HCT116 (cell line): ENCODE measurements around the gene TTLL11. TPM values are rescaled to one million over a fixed set of nuclear protein-coding genes. Genes with fewer than 3 reads are reported as not detected.
"Not testable (repeated sequence)": the region's sequence is repeated elsewhere in the genome, so short reads cannot be mapped to it uniquely, and the experiment has no call there.

Experiments
- ATAC-seq: fragments of 200-7000 bp; cut with Tn5 transposase; 2 replicates; pipeline ENCODE4 v1.9.1; 2020; ENCODE audit warnings: mild to moderate bottlenecking, moderate library complexity
- BruUV-seq: library from RNA; stranded (reverse); fragments of 400-500 nt; replicated peaks from 2 replicates; lab custom pipeline; 2021; lab: Mats Ljungman, UMichigan
- CTCF ChIA-PET: fragments of 300-600 bp; sonication (Branson Sonifier 250); formaldehyde crosslinking; loops from one replicate; lab custom pipeline; 2021; ENCODE audit warnings: antibody characterized with exemption; lab: Charles Lee
- POLR2A ChIA-PET: fragments of 300-600, 350-600 bp; sonication (Branson Sonifier 250); formaldehyde crosslinking; loops from one replicate; lab custom pipeline; 2021; ENCODE audit warnings: antibody characterized with exemption; lab: Charles Lee
- RAD21 ChIA-PET, 2 experiments: fragments of 300-600 bp; sonication (Branson Sonifier 250); formaldehyde crosslinking; loops; one replicate each; lab custom pipeline; 2023; ENCODE audit warnings: low total read pairs in 2 of 2; ENCODE audit not compliant: uncharacterized antibody in 2 of 2, unreplicated experiment in 2 of 2, low non-redundant PET in 1 of 2; lab: Charles Lee
- DNase-seq: peaks from one replicate; pipeline ENCODE4 v3.0.0-alpha.2; 2010; ENCODE audit warnings: low read depth, low spot score
- H2AFZ ChIP-seq: fragments of 200-600 bp; shearing (Covaris generic), sonication (generic); 2 replicates; pipeline ENCODE4 v1.6.1; 2017; ENCODE audit warnings: low read depth, mixed run types, mixed read lengths, antibody characterized with exemption, low read length; ENCODE audit not compliant: poor library complexity, severe bottlenecking
- H3K27ac ChIP-seq: 2 replicates; pipeline ENCODE4 v1.5.1; 2012; ENCODE audit warnings: low read depth, low read length
- H3K27me3 ChIP-seq: fragments of 200-600 bp; sonication (generic); 2 replicates; pipeline ENCODE4 v1.6.1; 2016; ENCODE audit warnings: mixed run types, low read length, mixed read lengths; ENCODE audit not compliant: insufficient read depth
- H3K36me3 ChIP-seq, 2 experiments: fragments of 200-500 bp in 1 of 2; fragments of 200-600 bp in 1 of 2; sonication (Bioruptor generic) in 1 of 2; sonication (generic) in 1 of 2; 2 replicates each; pipeline versions ENCODE4 v1.5.1 to v1.6.1; 2014 to 2016; ENCODE audit warnings: low read length in 2 of 2, inconsistent platforms in 1 of 2, mixed read lengths in 1 of 2, mixed run types in 1 of 2; ENCODE audit not compliant: insufficient read depth in 2 of 2, control insufficient read depth in 1 of 2
- H3K4me1 ChIP-seq, 2 experiments: fragments of 200-600 bp in 1 of 2; sonication (generic) in 1 of 2; 2 replicates each; pipeline versions ENCODE4 v1.5.1 to v1.6.1; 2012 to 2017; ENCODE audit warnings: low read length in 2 of 2, inconsistent platforms in 1 of 2, mild to moderate bottlenecking in 1 of 2, mixed read lengths in 1 of 2, mixed run types in 1 of 2, moderate library complexity in 1 of 2; ENCODE audit not compliant: insufficient read depth in 2 of 2, control insufficient read depth in 1 of 2
- H3K4me2 ChIP-seq: fragments of 200-600 bp; sonication (generic); 2 replicates; pipeline ENCODE4 v1.6.1; 2017; ENCODE audit warnings: mixed run types, low read length, mixed read lengths
- H3K4me3 ChIP-seq, 2 experiments: fragments of 200-600 bp in 1 of 2; sonication (generic) in 1 of 2; replicated peaks in 1 of 2; 2 replicates each; pipeline ENCODE4 v1.5.1; 2011 to 2016; ENCODE audit warnings: low read length in 2 of 2, control low read depth in 1 of 2, low read depth in 1 of 2, mild to moderate bottlenecking in 1 of 2, mixed read lengths in 1 of 2, mixed run types in 1 of 2
- H3K79me2 ChIP-seq: fragments of 200-600 bp; sonication (generic); 2 replicates; pipeline ENCODE4 v1.6.1; 2017; ENCODE audit warnings: mild to moderate bottlenecking, mixed run types, low read length, moderate library complexity, mixed read lengths; ENCODE audit not compliant: insufficient read depth
- H3K9ac ChIP-seq: fragments of 200-600 bp; sonication (generic); 2 replicates; pipeline ENCODE4 v1.6.1; 2016; ENCODE audit warnings: low read length, mixed read lengths
- H3K9me2 ChIP-seq: fragments of 200-600 bp; sonication (generic), shearing (Covaris generic); 2 replicates; pipeline ENCODE4 v1.6.1; 2017; ENCODE audit warnings: mixed run types, mild to moderate bottlenecking, moderate library complexity; ENCODE audit not compliant: insufficient read depth
- H3K9me3 ChIP-seq, 2 experiments: fragments of 200-500 bp in 1 of 2; fragments of 200-600 bp in 1 of 2; sonication (Bioruptor generic) in 1 of 2; sonication (generic) in 1 of 2; 2 replicates each; pipeline ENCODE4 v1.6.1; 2014 to 2017; ENCODE audit warnings: low read length in 2 of 2, mixed read lengths in 2 of 2, inconsistent platforms in 1 of 2, low read depth in 1 of 2, mild to moderate bottlenecking in 1 of 2, mixed run types in 1 of 2, moderate library complexity in 1 of 2; ENCODE audit not compliant: control insufficient read depth in 1 of 2, insufficient read depth in 1 of 2
- H4K20me1 ChIP-seq: fragments of 200-600 bp; sonication (generic), shearing (Covaris generic); 2 replicates; pipeline ENCODE4 v1.6.1; 2017; ENCODE audit warnings: mixed run types, mild to moderate bottlenecking, moderate library complexity; ENCODE audit not compliant: insufficient read depth
- CEBPB ChIP-seq: IDR thresholded peaks from 2 replicates; pipeline ENCODE4 v1.6.1; 2012; ENCODE audit warnings: low read depth
- EZH2 ChIP-seq: fragments of 200-600 bp; sonication (generic); IDR thresholded peaks from 2 replicates; pipeline ENCODE4 v1.6.1; 2017; ENCODE audit warnings: antibody characterized with exemption, mixed run types
- JUND ChIP-seq: IDR thresholded peaks from 2 replicates; pipeline ENCODE4 v1.6.1; 2012
- RAD21 ChIP-seq: IDR thresholded peaks from 2 replicates; pipeline ENCODE4 v1.6.1; 2012; ENCODE audit warnings: low read depth, mild to moderate bottlenecking
- SRF ChIP-seq: IDR thresholded peaks from 2 replicates; pipeline ENCODE4 v1.6.1; 2012; ENCODE audit warnings: low read depth
- intact Hi-C: fragments of 100-400 bp; cut with micrococcal nuclease; formaldehyde crosslinking; loops from 2 replicates; pipeline ENCODE4 v1.10.0; 2022
- total RNA-seq: library from RNA; stranded (reverse); gene quantifications from one replicate; pipeline ENCODE4 v1.2.1, GENCODE V29; 2021; ENCODE audit not compliant: unreplicated experiment
- TF ChIP-seq, protein P1 (sequence below), 3 experiments: fragments of 200-600 bp in 1 of 3; sonication (generic) in 1 of 3; IDR thresholded peaks in 2 of 3; conservative IDR thresholded peaks in 1 of 3; 2 replicates each; pipeline ENCODE4 v1.5.1; 2012 to 2017; ENCODE audit warnings: low read depth in 2 of 3, low read length in 2 of 3, antibody characterized with exemption in 1 of 3, borderline replicate concordance in 1 of 3, control low read depth in 1 of 3, mild to moderate bottlenecking in 1 of 3, mixed read lengths in 1 of 3, mixed run types in 1 of 3, moderate library complexity in 1 of 3; ENCODE audit not compliant: insufficient read depth in 1 of 3
- TF ChIP-seq, protein P2 (sequence below): IDR thresholded peaks from 2 replicates; pipeline ENCODE4 v1.6.1; 2011; ENCODE audit warnings: mild to moderate bottlenecking, low read length, moderate library complexity; ENCODE audit not compliant: insufficient replicate concordance; ENCODE audit errors: extremely low read depth

TTLL11 gene
- total RNA-seq, 1 experiment from 2014 or later: 2.2 TPM

DNA sequence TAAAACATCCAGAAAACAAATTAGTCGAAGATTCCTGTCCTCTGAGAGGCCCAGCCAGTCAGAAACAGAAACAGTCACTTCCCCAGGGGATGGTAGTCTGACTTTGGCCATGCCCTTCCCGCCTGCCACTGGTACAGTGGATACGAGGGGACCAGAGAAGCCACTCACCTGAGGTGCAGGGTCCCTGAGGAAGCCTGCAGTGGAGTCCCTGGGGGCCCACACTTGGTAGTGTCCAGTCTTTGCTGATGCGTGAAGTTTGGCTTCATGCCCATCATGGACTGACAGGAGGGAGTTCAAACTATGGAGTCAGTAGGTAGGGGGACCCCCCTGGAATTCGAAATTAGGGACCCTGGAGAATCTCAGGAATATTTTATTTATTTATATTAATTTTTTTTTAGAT lies 294.2 kb downstream of the TTLL11 start:
- no peak for DNase-seq
- H4K20me1 ChIP-seq: no peaks in the 10 kb centered on the region
- ChIA-PET POLR2A (no interaction called here), RAD21 (no interaction called here), CTCF (no interaction called here)
- no peak overlapping the region for H2AFZ ChIP-seq
- no peaks in the 10 kb centered on the region for H3K4me1 ChIP-seq
- H3K4me2 ChIP-seq: no peak overlapping the region
- no peak overlapping the region for H3K4me3 ChIP-seq
- BruUV-seq: no TSS peak
- no peaks in the 10 kb centered on the region for H3K9me3 ChIP-seq
- no peak for ATAC-seq
- no peak overlapping the region for H3K9ac ChIP-seq
- peaks cover 20% of the 10 kb centered on the region for H3K27me3 ChIP-seq
- H3K27ac ChIP-seq: no peak overlapping the region
- no peaks in the 10 kb centered on the region for H3K9me2 ChIP-seq
- intact Hi-C loops: no loop called here
- H3K36me3 ChIP-seq: no peaks in the 10 kb centered on the region
- H3K79me2 ChIP-seq: no peaks in the 10 kb centered on the region
- no peak for TF ChIP-seq JUND
- no peak for TF ChIP-seq RAD21
- no peak for TF ChIP-seq CEBPB
- TF ChIP-seq, protein P1, sequence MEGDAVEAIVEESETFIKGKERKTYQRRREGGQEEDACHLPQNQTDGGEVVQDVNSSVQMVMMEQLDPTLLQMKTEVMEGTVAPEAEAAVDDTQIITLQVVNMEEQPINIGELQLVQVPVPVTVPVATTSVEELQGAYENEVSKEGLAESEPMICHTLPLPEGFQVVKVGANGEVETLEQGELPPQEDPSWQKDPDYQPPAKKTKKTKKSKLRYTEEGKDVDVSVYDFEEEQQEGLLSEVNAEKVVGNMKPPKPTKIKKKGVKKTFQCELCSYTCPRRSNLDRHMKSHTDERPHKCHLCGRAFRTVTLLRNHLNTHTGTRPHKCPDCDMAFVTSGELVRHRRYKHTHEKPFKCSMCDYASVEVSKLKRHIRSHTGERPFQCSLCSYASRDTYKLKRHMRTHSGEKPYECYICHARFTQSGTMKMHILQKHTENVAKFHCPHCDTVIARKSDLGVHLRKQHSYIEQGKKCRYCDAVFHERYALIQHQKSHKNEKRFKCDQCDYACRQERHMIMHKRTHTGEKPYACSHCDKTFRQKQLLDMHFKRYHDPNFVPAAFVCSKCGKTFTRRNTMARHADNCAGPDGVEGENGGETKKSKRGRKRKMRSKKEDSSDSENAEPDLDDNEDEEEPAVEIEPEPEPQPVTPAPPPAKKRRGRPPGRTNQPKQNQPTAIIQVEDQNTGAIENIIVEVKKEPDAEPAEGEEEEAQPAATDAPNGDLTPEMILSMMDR (IDR thresholded peaks at IDR 0.05 in 2 of 3, conservative IDR thresholded peaks at IDR 0.05 in 1 of 3; ENCODE audit: borderline replicate concordance in 1 of 3, insufficient read depth in 1 of 3, low read depth in 2 of 3, low read length in 2 of 3): no peak
- TF ChIP-seq EZH2: no peak

DNA sequence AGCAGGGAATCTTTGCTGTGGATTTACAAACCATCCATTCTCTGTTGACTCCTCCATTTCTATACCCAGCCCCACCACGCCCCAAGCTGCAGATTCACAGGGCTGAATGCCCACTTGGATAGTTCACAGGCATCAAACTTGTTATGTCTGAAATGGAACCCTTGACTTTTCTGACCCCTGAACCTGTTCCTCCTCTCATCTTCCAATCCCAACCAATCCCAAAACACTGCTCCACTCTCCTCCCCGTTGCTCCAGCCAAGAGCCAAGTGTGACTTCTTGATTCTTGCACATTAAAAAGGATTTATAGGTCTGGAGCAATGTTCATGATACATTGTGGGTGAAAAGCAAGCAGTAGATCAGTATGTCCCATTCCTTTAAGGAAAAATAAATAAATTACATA lies 296.0 kb downstream of the TTLL11 start:
- Histone ChIP-seq H2AFZ (no peak overlapping the region), H3K27ac (no peak overlapping the region), H3K4me2 (no peak overlapping the region), H3K9me3 (no peaks in the 10 kb centered on the region), H3K36me3 (no peaks in the 10 kb centered on the region), H4K20me1 (no peaks in the 10 kb centered on the region), H3K79me2 (no peaks in the 10 kb centered on the region), H3K4me1 (no peaks in the 10 kb centered on the region), H3K9ac (no peak overlapping the region), H3K9me2 (no peaks in the 10 kb centered on the region), H3K4me3 (no peak overlapping the region), H3K27me3 (peaks cover 9% of the 10 kb centered on the region)
- TF ChIP-seq SRF: no peak
- TF ChIP-seq, protein P2, sequence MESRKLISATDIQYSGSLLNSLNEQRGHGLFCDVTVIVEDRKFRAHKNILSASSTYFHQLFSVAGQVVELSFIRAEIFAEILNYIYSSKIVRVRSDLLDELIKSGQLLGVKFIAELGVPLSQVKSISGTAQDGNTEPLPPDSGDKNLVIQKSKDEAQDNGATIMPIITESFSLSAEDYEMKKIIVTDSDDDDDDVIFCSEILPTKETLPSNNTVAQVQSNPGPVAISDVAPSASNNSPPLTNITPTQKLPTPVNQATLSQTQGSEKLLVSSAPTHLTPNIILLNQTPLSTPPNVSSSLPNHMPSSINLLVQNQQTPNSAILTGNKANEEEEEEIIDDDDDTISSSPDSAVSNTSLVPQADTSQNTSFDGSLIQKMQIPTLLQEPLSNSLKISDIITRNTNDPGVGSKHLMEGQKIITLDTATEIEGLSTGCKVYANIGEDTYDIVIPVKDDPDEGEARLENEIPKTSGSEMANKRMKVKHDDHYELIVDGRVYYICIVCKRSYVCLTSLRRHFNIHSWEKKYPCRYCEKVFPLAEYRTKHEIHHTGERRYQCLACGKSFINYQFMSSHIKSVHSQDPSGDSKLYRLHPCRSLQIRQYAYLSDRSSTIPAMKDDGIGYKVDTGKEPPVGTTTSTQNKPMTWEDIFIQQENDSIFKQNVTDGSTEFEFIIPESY: no peak
- DNase-seq: no peak
- ChIA-PET POLR2A (no interaction called here), CTCF (no interaction called here), RAD21 (no interaction called here)
- intact Hi-C loops: no loop called here
- ATAC-seq: no peak
- no TSS peak for BruUV-seq

DNA sequence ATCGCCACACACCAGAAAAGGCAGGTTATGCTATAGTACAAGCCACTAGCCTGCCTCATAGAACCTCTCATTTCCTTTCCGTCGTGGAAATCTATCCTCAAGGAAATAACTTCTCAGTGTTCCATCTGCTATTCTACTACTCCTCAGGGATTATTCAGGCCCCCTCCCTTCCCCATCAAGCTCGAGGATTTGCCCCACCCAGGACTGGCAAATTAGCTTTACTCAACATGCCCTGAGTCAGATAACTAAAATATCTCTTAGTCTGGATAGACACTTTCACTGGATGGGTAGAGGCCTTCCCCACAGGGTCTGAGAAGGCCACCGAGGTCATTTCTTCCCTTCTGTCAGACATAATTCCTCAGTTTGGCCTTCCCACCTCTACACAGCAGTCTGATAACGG lies 298.8 kb downstream of the TTLL11 start:
- ATAC-seq, POLR2A ChIA-PET, DNase-seq, H3K4me3 ChIP-seq, H3K36me3 ChIP-seq, BruUV-seq, CTCF ChIA-PET, H3K79me2 ChIP-seq, H3K9me3 ChIP-seq, intact Hi-C loops, H3K9ac ChIP-seq, RAD21 ChIA-PET, H3K27me3 ChIP-seq, H3K4me1 ChIP-seq, H3K4me2 ChIP-seq, H3K9me2 ChIP-seq, H2AFZ ChIP-seq, H4K20me1 ChIP-seq, H3K27ac ChIP-seq: not testable (repeated sequence)
